GM19372 (cell line): ENCODE data around the gene BRMS1.
"Not testable (repeated sequence)": the region's sequence is repeated elsewhere in the genome, so short reads cannot be mapped to it uniquely, and the experiment has no call there.

Experiments
- ATAC-seq: cut with Tn5 transposase; IDR thresholded peaks from one replicate; pipeline ENCODE4 v1.9.1; 2021; ENCODE audit warnings: mild to moderate bottlenecking, low read depth, moderate library complexity; ENCODE audit not compliant: unreplicated experiment

BRMS1 gene

GRCh38 chr11:66326261-66327111 lies 18.4 kb downstream of the BRMS1 start:
- no peak for ATAC-seq

- no peak for ATAC-seq
Measured at GRCh38 chr11:66325263-66325671, 19.6 kb downstream of the BRMS1 start.

DNA sequence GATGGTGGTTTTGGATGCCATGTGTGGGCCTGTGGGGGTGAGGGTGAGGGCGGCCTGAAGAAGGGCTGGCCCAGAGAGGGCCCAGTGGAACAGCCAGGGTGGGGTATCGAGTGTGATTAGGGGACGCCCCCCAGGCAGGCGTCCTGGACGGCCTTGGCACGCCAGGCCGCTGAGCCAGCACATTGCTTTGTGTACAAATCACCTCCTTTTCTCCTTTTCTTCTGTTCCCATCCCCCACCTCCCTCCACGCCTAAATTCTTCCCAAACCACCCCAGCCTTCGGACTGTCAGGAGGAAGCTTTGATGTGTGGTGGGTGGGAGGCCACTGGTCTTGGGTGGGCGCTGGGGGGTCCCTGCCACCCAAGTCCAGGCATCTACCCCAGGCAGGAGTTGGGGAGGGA lies 20.2 kb downstream of the BRMS1 start:
- ATAC-seq: no peak

GRCh38 chr11:66323684-66324083 lies 21.2 kb downstream of the BRMS1 start:
- ATAC-seq: no peak

DNA sequence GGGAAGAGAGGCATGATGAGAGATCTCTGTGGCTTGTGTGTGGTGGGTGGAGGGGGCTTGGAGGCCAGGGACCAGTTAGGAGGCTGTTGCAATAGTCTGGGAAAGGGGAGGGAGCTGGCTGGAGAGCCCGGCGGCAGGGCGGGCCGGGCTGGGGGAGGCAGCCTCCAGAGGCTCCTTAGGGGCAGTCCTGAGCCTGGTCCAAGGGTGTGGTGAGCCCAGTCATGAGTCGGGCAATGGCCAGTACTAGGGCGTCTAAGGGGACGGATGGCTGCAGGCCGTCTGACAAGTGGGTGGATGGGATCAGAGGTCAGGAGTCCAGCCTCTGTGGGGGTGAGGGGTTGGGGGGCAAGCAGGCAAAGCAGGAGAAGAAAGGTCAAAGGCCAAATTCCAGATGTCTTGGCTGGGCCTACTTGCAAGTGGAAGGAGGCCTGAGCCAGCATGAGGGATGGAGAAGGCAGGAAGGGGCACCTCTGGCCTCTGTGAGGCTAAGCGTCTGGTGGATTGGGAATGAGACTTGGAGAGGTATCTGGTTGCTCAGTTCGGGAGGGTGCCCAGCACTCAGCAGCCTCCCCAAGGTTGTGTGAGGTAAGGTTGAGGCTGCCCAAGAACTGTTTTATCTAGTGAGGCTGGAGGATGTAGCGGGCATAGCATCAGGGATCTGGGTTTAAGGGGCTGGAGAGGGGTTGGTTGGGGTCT lies 22.0 kb downstream of the BRMS1 start:
- ATAC-seq: no peak

DNA sequence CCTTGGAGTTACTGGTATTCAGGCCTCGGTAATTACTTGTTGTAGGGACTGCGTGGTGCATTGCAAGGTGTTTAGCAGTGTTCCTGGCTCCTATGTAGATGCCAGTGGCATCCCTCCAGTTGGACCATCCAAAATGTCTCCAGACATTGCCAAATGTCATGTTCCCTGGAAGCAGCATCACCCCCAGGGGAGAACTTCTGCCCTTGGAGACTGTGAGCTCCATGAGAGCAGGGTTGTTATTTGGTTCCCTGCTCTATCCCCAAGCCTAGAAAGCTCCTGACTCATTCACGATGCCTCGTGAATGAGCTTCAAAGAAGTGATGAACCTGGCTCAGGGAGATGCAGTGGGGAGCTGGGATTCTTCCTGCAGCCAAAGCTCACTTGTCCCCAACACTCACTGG lies 23.3 kb downstream of the BRMS1 start:
- ATAC-seq: no peak

GRCh38 chr11:66320748-66321147 lies 24.2 kb downstream of the BRMS1 start:
- ATAC-seq: not testable (repeated sequence)

DNA sequence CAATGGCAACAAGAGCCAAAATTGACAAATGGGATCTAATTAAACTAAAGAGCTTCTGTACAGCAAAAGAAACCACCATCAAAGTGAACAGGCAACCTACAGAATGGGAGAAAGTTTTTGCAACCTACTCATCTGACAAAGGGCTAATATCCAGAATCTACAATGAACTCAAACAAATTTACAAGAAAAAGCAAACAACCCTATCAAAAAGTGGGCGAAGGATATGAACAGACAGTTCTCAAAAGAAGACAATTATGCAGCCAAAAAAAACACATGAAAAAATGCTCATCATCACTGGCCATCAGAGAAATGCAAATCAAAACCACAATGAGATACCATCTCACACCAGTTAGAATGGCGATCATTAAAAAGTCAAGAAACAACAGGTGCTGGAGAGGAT lies 24.6 kb downstream of the BRMS1 start:
- ATAC-seq: not testable (repeated sequence)

DNA sequence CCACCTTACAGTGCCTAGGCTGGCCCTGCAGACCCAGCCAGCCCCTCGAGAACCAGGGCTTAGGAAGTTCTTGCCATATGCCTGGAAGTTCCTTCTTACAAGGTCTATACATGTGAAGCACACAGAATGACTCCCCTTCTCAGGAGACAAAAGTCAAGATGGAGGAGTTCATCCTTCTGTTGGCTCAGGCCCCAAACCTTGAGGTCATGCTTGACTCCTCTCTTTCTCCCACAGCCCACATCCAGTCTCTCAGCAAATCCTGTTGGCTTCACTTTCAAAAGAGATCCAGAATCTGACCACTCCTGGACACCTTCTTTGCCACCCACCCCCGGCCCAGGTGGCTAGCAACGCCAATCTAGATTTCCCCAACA lies 26.3 kb downstream of the BRMS1 start:
- no peak for ATAC-seq

- no peak for ATAC-seq
Measured at GRCh38 chr11:66317723-66318599, 26.9 kb downstream of the BRMS1 start.

- ATAC-seq: no peak
Measured at GRCh38 chr11:66317322-66317722, 27.6 kb downstream of the BRMS1 start.

DNA sequence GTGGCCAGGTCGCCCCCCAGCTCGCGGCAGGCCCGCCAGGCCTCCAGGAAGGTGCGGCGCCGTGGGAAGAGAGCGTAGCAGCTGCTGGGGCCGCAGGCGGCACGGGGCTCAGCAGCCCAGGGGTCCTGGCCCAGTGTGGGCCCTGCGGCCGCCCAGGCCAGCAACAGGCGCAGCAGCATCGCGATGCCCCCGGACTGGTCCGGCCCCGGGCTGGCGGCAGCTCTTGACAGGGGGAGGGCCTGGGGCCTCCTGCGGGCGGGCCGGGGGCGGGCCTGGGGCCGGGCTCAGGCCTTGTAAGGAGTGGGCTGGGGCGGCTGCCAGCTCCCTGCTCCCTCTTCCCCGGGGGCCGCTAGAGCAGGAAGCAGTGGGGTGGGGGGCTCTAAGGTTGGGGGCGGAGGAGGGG lies 28.1 kb downstream of the BRMS1 start, which contains the start of gene CD248:
TSS of gene CD248 (minus strand) at position 196 of the 403 bp plus-strand sequence. CDS start at position 179, 17 bp downstream.
- ATAC-seq: no peak

DNA sequence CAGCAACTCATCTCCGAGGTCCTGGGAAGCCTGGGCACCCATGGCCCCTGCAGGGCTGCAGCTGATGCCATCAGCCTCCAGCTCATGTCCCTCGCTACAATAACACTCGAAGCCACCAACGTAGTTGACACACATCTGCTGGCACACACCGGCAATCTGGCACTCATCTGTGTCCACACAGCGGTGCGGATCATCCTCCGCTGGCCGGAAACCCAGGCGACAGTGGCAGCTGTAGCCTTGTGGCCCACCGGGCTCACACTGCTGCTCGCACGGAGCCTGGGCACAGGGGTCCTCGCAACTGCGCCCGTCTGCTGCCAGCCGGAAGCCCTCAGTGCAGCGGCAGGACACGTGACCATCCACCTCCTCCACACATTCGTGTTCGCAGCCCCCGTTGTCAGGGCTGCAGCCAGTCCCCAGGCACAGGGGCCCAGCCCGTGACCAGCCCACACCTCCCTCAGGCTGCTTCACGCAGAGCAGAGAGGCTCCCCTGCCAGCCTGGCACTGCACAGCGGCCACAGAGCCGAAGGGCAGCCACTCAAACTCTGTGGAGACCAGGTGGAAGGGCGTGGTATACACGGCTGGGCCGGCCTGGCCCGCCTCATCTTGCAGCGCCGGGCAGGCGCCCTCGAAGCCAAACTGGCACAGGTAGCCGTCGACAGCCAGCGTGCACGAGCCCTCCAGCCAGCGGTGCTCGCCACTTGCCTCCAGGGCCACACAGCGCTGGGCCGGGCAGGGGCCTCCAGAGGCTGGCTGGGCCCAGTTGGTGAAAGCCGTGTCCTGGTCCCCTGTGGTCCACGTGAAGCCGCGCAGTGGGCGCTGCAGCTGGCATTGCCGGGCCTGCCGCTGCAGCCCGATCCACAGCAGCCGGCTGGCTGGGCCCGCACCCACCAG lies 28.7 kb downstream of the BRMS1 start:
- no peak for ATAC-seq

DNA sequence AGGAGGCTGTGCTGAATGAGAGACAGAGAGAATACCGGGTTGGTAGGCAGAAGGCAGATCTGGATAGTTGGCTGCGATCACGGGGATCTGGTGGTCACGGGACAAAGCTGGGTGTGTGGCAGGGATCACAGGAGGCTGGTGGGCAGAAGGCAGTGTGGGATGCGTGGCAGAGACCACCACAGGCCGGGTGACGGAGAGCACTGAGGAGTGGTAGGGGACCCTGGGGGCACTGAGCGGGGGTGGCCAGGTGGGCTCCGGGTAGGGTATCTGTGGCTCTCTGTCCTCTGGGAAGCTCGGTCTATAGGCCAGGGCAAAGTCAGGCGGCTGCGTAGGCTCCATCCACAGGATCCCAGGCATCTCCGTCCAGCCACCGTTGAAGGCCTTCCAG lies 29.4 kb downstream of the BRMS1 start:
- no peak for ATAC-seq

DNA sequence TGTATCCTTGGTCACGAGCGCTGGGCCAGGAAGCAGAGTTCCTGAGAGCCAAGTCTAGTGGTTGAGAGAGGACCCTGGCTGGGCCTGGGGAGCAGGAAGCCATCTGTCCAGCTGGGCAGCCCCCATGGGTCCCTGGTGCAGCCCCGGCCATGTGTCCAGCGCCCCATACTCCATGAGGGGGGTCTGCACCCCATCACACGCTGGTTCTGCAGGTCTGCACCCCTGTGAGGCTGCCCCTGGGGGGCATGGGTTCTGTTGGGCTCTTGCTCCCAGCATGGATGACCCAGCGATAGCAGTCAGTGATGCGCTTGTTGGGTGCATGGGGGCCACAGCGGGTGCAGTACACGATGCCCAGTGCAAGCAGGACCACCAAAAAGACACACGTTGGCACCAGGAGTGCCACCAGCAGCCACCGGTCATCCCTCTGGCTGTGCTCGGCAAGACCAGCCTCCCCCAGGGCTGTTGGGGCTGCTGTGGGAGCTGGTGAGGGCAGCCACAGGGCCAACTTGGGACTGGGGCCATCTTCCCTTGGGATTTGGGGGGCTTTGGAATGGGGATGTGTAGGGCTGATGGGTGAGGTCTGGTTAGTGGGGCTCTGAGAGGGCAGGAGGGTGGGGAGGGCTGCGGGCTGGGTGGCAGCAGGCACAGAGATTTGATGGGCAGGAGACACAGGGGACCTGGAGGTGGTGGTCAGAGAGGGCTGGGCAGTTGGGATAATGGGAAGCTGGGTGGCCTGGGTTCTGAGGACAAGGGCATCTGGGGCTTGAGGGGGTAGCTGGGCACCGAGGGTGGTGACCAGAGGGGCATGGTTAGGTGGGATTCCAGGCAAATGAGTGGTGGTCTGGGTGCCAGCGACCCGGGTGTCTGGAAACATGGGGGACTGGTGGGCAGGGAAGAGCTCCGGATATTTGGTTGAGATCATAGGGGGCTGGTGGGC lies 30.1 kb downstream of the BRMS1 start:
- ATAC-seq: no peak

DNA sequence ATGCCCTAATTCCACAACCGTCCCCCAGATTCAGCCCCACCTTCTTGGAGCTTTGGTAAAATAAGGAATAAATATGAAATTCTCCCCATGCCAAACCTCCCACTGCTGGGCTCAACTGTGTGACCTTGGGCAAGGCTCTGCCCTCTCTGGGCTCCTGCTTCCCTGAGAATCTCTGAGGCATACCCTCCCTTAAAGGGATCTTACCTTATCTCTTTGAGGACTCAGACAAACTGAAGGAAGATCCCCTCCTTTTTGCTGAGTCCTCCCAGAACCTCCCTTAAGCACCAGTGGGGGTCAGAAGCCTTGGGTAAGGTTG lies 30.8 kb downstream of the BRMS1 start:
- no peak for ATAC-seq

- no peak for ATAC-seq
Measured at GRCh38 chr11:66313321-66314185, 31.4 kb downstream of the BRMS1 start.
